Measurements from ENCODE around the gene METTL8. TPM values are rescaled to one million over a fixed set of nuclear protein-coding genes. Genes with fewer than 3 reads are reported as not detected.
"Not testable (repeated sequence)": the region's sequence is repeated elsewhere in the genome, so short reads cannot be mapped to it uniquely, and the experiment has no call there.

METTL8 gene
- total and polyA plus RNA-seq, 2 experiments from 2014 or later = 60.9 to 64.3 TPM

- no peak for ATAC-seq
- Histone ChIP-seq H3K4me1 (ENCODE audit: insufficient read depth) (peaks cover 6% of the 10 kb centered on the region), H3K27ac (ENCODE audit: low read depth) (no peak overlapping the region), H3K36me3 (ENCODE audit: insufficient read depth) (peaks cover 12% of the 10 kb centered on the region), H3K27me3 (ENCODE audit: insufficient read depth) (no peaks in the 10 kb centered on the region), H2AFZ (no peak overlapping the region), H3K4me2 (no peak overlapping the region), H4K20me1 (replicated peaks; ENCODE audit: insufficient read depth) (no peaks in the 10 kb centered on the region), H3K9me2 (ENCODE audit: insufficient read depth) (peaks cover 6% of the 10 kb centered on the region; the same call in 1 of the 2 replicates), H3K4me3 (no peak overlapping the region), H3F3A (replicated peaks; ENCODE audit: low read depth) (no peaks in the 10 kb centered on the region), H3K79me2 (replicated peaks; ENCODE audit: insufficient read depth) (peaks cover 2% of the 10 kb centered on the region; the same call in 1 of the 2 replicates)
- Mint-ChIP-seq H3K9me3 (peaks cover 36% of the 10 kb centered on the region), H3K4me3 (no peak overlapping the region), H3K27me3 (ENCODE audit: insufficient read depth, low read depth, poor library complexity) (no peaks in the 10 kb centered on the region), H3K4me1 (peaks cover 3% of the 10 kb centered on the region), H3K27ac (no peak overlapping the region), H3K36me3 (ENCODE audit: low read depth) (peaks cover 48% of the 10 kb centered on the region)
- no peak for DNase-seq (ENCODE audit: low spot score)
- TF ChIP-seq JUNB (IDR thresholded peaks at IDR 0.05; ENCODE audit: unreplicated experiment) (no peak), NANOG (IDR thresholded peaks at IDR 0.05; ENCODE audit: borderline replicate concordance) (no peak), EZH2phosphoT487 (IDR thresholded peaks at IDR 0.05; ENCODE audit: unreplicated experiment) (no peak), REST (IDR thresholded peaks at IDR 0.05; ENCODE audit: unreplicated experiment) (no peak), POLR2AphosphoS5 (IDR thresholded peaks at IDR 0.05; ENCODE audit: low read depth) (no peak), CREB1 (CRISPR knock-in tag; IDR thresholded peaks at IDR 0.05; ENCODE audit: low read depth) (no peak), ETS1 (IDR thresholded peaks at IDR 0.05) (no peak), CTCF (conservative IDR thresholded peaks at IDR 0.05; ENCODE audit: low read depth in 2 of 2) (no peak), EZH2 (IDR thresholded peaks at IDR 0.05; ENCODE audit: low read depth, unreplicated experiment) (no peak), STAT1 (IDR thresholded peaks at IDR 0.05; ENCODE audit: unreplicated experiment) (no peak), ZNF331 (CRISPR knock-in tag; IDR thresholded peaks at IDR 0.05; ENCODE audit: low read depth) (no peak), ZNF114 (CRISPR knock-in tag; IDR thresholded peaks at IDR 0.05) (no peak)
These were observed 72.9 kb downstream of the METTL8 start for GRCh38 chr2:171360905-171361304.

GRCh38 chr2:171353746-171354145, 80.0 kb downstream of the METTL8 start:
- not testable (repeated sequence) for H2AFZ ChIP-seq; H3K9me2 ChIP-seq (ENCODE audit: insufficient read depth); H3K4me3 Mint-ChIP-seq; ATAC-seq; H3K27ac Mint-ChIP-seq; H3K27me3 Mint-ChIP-seq (ENCODE audit: insufficient read depth, low read depth, poor library complexity); H3K27me3 ChIP-seq (ENCODE audit: insufficient read depth); H3K27ac ChIP-seq (ENCODE audit: low read depth); H3K4me3 ChIP-seq; H3K79me2 ChIP-seq (replicated peaks; ENCODE audit: insufficient read depth); DNase-seq (ENCODE audit: low spot score); H4K20me1 ChIP-seq (replicated peaks; ENCODE audit: insufficient read depth); H3K4me1 ChIP-seq (ENCODE audit: insufficient read depth); H3K4me1 Mint-ChIP-seq; H3F3A ChIP-seq (replicated peaks; ENCODE audit: low read depth); H3K4me2 ChIP-seq
- Mint-ChIP-seq H3K9me3 (peaks cover 63% of the 10 kb centered on the region), H3K36me3 (ENCODE audit: low read depth) (peaks cover 77% of the 10 kb centered on the region)
- peaks cover 19% of the 10 kb centered on the region for H3K36me3 ChIP-seq (ENCODE audit: insufficient read depth)
